Measurements from ENCODE around the gene SCN2B. TPM values are rescaled to one million over a fixed set of nuclear protein-coding genes. Genes with fewer than 3 reads are reported as not detected.
A peak's percentile ranks its signal among the peaks of the same experiment; 100 is the strongest.

Gene SCN2B
- total RNA-seq, 6 donors from 2014 or later, result 0.22 to 2.4 (median 0.32) TPM; not detected in 2

- Histone ChIP-seq H3K9me3 (no peaks in the 10 kb centered on the region), H3K36me3 (no peaks in the 10 kb centered on the region), H3K27me3 (peaks cover 0 to 5% (median 0%) of the 10 kb centered on the region in 4 donors), H3K4me1 (peaks cover 5 to 14% (median 7%) of the 10 kb centered on the region in 4 donors), H3K27ac (peak overlapping the region in 3 of 4 donors; percentile 12 to 75 (median 63)), H3K4me3 (peak overlapping the region; percentile 51 to 68 (median 60))
- ATAC-seq (ENCODE audit: low FRiP score in 2 of 2) (peak; percentile 95), DNase-seq (peak; percentile 94 to 96)
- WGBS, 2 donors, result 0 to 3% methylated on average over 2 to 49 of the region's 78 CpGs
- TF ChIP-seq CTCF (IDR thresholded peaks at IDR 0.05) (peak; percentile 87 to 97 (median 95)), POLR2A (IDR thresholded peaks at IDR 0.05) (peak in 1 of 4 donors; percentile 8), POLR2AphosphoS5 (IDR thresholded peaks at IDR 0.05) (no peak)
Observed at GRCh38 chr11:118145285-118146227, 30.9 kb downstream of the SCN2B start.

GRCh38 chr11:118144301-118145268, 31.9 kb downstream of the SCN2B start:
- H3K36me3 ChIP-seq, result no peaks in the 10 kb centered on the region
- DNase-seq, result no peak
- no peak for ATAC-seq (ENCODE audit: low FRiP score in 2 of 2)
- H3K4me1 ChIP-seq, result peaks cover 5 to 14% (median 7%) of the 10 kb centered on the region in 4 donors
- H3K4me3 ChIP-seq, result peak overlapping the region in 2 of 4 donors; percentile 58 to 68
- H3K9me3 ChIP-seq, result no peaks in the 10 kb centered on the region
- H3K27ac ChIP-seq, result peak overlapping the region in 1 of 4 donors; percentile 3
- no peak for TF ChIP-seq POLR2AphosphoS5 (IDR thresholded peaks at IDR 0.05)
- no peak for TF ChIP-seq CTCF (IDR thresholded peaks at IDR 0.05)
- no peak for TF ChIP-seq EP300 (IDR thresholded peaks at IDR 0.05)
- TF ChIP-seq POLR2A (IDR thresholded peaks at IDR 0.05), result no peak
- H3K27me3 ChIP-seq, result peaks cover 0 to 5% (median 0%) of the 10 kb centered on the region in 4 donors
- 52 to 60% methylated on average over 16 to 20 of the region's 20 CpGs for WGBS, 2 donors

GRCh38 chr11:118143661-118144185, 32.7 kb downstream of the SCN2B start:
- DNase-seq, result no peak
- WGBS, 2 donors, result 68 to 80% methylated on average over 12 of the region's 12 CpGs
- peaks cover 0 to 5% (median 0%) of the 10 kb centered on the region in 4 donors for H3K27me3 ChIP-seq
- TF ChIP-seq EP300 (IDR thresholded peaks at IDR 0.05) (no peak), POLR2AphosphoS5 (IDR thresholded peaks at IDR 0.05) (no peak), CTCF (IDR thresholded peaks at IDR 0.05) (no peak), POLR2A (IDR thresholded peaks at IDR 0.05) (no peak)
- H3K27ac ChIP-seq, result no peak overlapping the region
- H3K4me1 ChIP-seq, result peaks cover 5 to 14% (median 7%) of the 10 kb centered on the region in 4 donors
- H3K9me3 ChIP-seq, result no peaks in the 10 kb centered on the region
- H3K36me3 ChIP-seq, result no peaks in the 10 kb centered on the region
- no peak overlapping the region for H3K4me3 ChIP-seq
- no peak for ATAC-seq (ENCODE audit: low FRiP score in 2 of 2)

- Histone ChIP-seq H3K27me3 (peaks cover 0 to 5% (median 0%) of the 10 kb centered on the region in 4 donors), H3K9me3 (no peaks in the 10 kb centered on the region), H3K36me3 (no peaks in the 10 kb centered on the region), H3K4me3 (no peak overlapping the region), H3K4me1 (peaks cover 5 to 14% (median 7%) of the 10 kb centered on the region in 4 donors), H3K27ac (no peak overlapping the region)
- no peak for TF ChIP-seq POLR2AphosphoS5 (IDR thresholded peaks at IDR 0.05)
- TF ChIP-seq POLR2A (IDR thresholded peaks at IDR 0.05), result no peak
- TF ChIP-seq CTCF (IDR thresholded peaks at IDR 0.05), result no peak
- no peak for TF ChIP-seq EP300 (IDR thresholded peaks at IDR 0.05)
- DNase-seq (peak in 1 of 2 donors; percentile 75), ATAC-seq (ENCODE audit: low FRiP score in 2 of 2) (peak in 1 of 2 donors; percentile 44)
- WGBS, 2 donors, result 35 to 44% methylated on average over 6 of the region's 6 CpGs
Observed at GRCh38 chr11:118142809-118143208, 33.6 kb downstream of the SCN2B start.

Data from upper lobe of left lung (tissue), 6 donors.